ENCODE results near the gene PDE4A. TPM values are rescaled to one million over a fixed set of nuclear protein-coding genes. Genes with fewer than 3 reads are reported as not detected.

PDE4A gene
- total and polyA plus RNA-seq, 2 of the 13 experiments (the other 11 are each of a cell fraction or from before 2014, with no cell fraction given), result 1.1 to 4.1 TPM

GRCh38 chr19:10432736-10433130 is 12.4 kb downstream of the PDE4A start:
- ATAC-seq (no peak), FAIRE-seq (no peak), DNase-seq (ENCODE audit: low spot score) (no peak)
- Histone ChIP-seq H2AFZ (ENCODE audit: low read length) (no peak overlapping the region), H3K9me3 (ENCODE audit: low read length) (no peaks in the 10 kb centered on the region), H3K27me3 (ENCODE audit: control insufficient read depth in 1 of 2, insufficient read depth in 2 of 2, low read length in 2 of 2) (peaks cover 0 to 9% of the 10 kb centered on the region in 2 experiments; a peak in 1 of 5 replicates), H3K36me3 (replicated peaks in 1 of 2; ENCODE audit: control insufficient read depth in 1 of 2, insufficient read depth in 2 of 2, low read length in 2 of 2) (no peaks in the 10 kb centered on the region), H3K4me2 (ENCODE audit: low read depth, low read length) (peak overlapping the region; percentile 32; the same call in 1 of the 2 replicates), H3K4me3 (replicated peaks in 1 of 3; ENCODE audit: insufficient read depth in 1 of 3, low read depth in 2 of 3, low read length in 3 of 3) (no peak overlapping the region), H3K4me1 (ENCODE audit: insufficient read depth, low read length) (peaks cover 23% of the 10 kb centered on the region), H3K9ac (ENCODE audit: insufficient read depth, low read depth, low read length) (0 out of 2 replicates have a peak overlapping the region, but pooled peaks have one; percentile 12), H4K20me1 (ENCODE audit: insufficient read depth, low read length) (no peaks in the 10 kb centered on the region), H3K27ac (ENCODE audit: extremely low read length, insufficient read depth, low read length) (peak overlapping the region; percentile 42), H3K79me2 (ENCODE audit: insufficient read depth, low read length) (no peaks in the 10 kb centered on the region)
- in situ Hi-C loops (cut with HindIII; ENCODE audit: extremely low pct_ligation_motif_present, low pct_unique_long_range_greater_than_20kb), result no loop called here
- POLR2A ChIA-PET, result no interaction called here
- 100% methylated on average over 1 of the region's 2 CpGs for WGBS (ENCODE audit: low lambda C conversion rate)
- CTCF ChIA-PET (ENCODE audit: low intra/inter-chr PET ratio, low total read pairs), result no interaction called here
- intact Hi-C loops (cut with micrococcal nuclease; ENCODE audit: unreplicated experiment), result no loop called here
- TF ChIP-seq RXRA (CRISPR knock-in tag; IDR thresholded peaks at IDR 0.05) (no peak), ZNF891 (CRISPR knock-in tag; IDR thresholded peaks at IDR 0.05) (0 out of 2 replicates have a peak, but pooled peaks have one; percentile 54)
- BruUV-seq (replicated peaks), result no TSS peak

- ChIA-PET CTCF (ENCODE audit: low intra/inter-chr PET ratio, low total read pairs) (no interaction called here), POLR2A (no interaction called here)
- 75% methylated on average over 8 of the region's 10 CpGs for WGBS (ENCODE audit: low lambda C conversion rate)
- Histone ChIP-seq H3K27ac (ENCODE audit: extremely low read length, insufficient read depth, low read length) (peak overlapping the region; percentile 42), H3K9ac (ENCODE audit: insufficient read depth, low read depth, low read length) (0 out of 2 replicates have a peak overlapping the region, but pooled peaks have one; percentile 12), H2AFZ (ENCODE audit: low read length) (no peak overlapping the region), H3K4me2 (ENCODE audit: low read depth, low read length) (0 out of 2 replicates have a peak overlapping the region, but pooled peaks have one; percentile 32), H3K4me3 (replicated peaks in 1 of 3; ENCODE audit: insufficient read depth in 1 of 3, low read depth in 2 of 3, low read length in 3 of 3) (no peak overlapping the region), H3K36me3 (replicated peaks in 1 of 2; ENCODE audit: control insufficient read depth in 1 of 2, insufficient read depth in 2 of 2, low read length in 2 of 2) (no peaks in the 10 kb centered on the region), H3K27me3 (ENCODE audit: control insufficient read depth in 1 of 2, insufficient read depth in 2 of 2, low read length in 2 of 2) (peaks cover 0 to 9% of the 10 kb centered on the region in 2 experiments; a peak in 1 of 5 replicates), H3K9me3 (ENCODE audit: low read length) (no peaks in the 10 kb centered on the region), H3K79me2 (ENCODE audit: insufficient read depth, low read length) (no peaks in the 10 kb centered on the region), H3K4me1 (ENCODE audit: insufficient read depth, low read length) (peaks cover 23% of the 10 kb centered on the region), H4K20me1 (ENCODE audit: insufficient read depth, low read length) (no peaks in the 10 kb centered on the region)
- intact Hi-C loops (cut with micrococcal nuclease; ENCODE audit: unreplicated experiment), result no loop called here
- TF ChIP-seq THRA (CRISPR knock-in tag; IDR thresholded peaks at IDR 0.05; ENCODE audit: borderline replicate concordance), result peak; percentile 71
- no peak for TF ChIP-seq WIZ (CRISPR knock-in tag; IDR thresholded peaks at IDR 0.05)
- peak; percentile 17; the same call in 1 of the 2 replicates for TF ChIP-seq SAP130 (CRISPR knock-in tag; IDR thresholded peaks at IDR 0.05; ENCODE audit: low read depth)
- 0 out of 2 replicates have a peak, but pooled peaks have one; percentile 12 for TF ChIP-seq RXRB (CRISPR knock-in tag; IDR thresholded peaks at IDR 0.05; ENCODE audit: borderline replicate concordance)
- DNase-seq (ENCODE audit: low spot score) (no peak), FAIRE-seq (no peak), ATAC-seq (peak; percentile 48)
- in situ Hi-C loops (cut with HindIII; ENCODE audit: extremely low pct_ligation_motif_present, low pct_unique_long_range_greater_than_20kb), result no loop called here
- BruUV-seq (replicated peaks), result TSS peak; percentile 34
Observed at GRCh38 chr19:10433131-10433536, 12.8 kb downstream of the PDE4A start.
